ENCODE measurements around the gene LAMB1. TPM values are rescaled to one million over a fixed set of nuclear protein-coding genes. Genes with fewer than 3 reads are reported as not detected.

Gene LAMB1
- total and polyA plus RNA-seq, 2 of the 13 experiments (the other 11 are each of a cell fraction or from before 2014, with no cell fraction given) = 109 to 124 TPM

GRCh38 chr7:107972941-107973376 lies 30.0 kb downstream of the LAMB1 start (continued):
- no peak for TF ChIP-seq ZBTB34 (CRISPR knock-in tag; IDR thresholded peaks at IDR 0.05)
- no peak for TF ChIP-seq KDM2A (CRISPR knock-in tag; IDR thresholded peaks at IDR 0.05; ENCODE audit: borderline replicate concordance, low read depth)

- FAIRE-seq = peak; percentile 95
- in situ Hi-C loops (cut with HindIII; ENCODE audit: extremely low pct_ligation_motif_present, low pct_unique_long_range_greater_than_20kb) = no loop called here
- POLR2A ChIA-PET = interaction anchor here (0.6 to 2.2 kb wide), 2 partner anchors 32 to 123 kb away, joined by 3 to 10 read pairs; partner anchors contain the start of gene LAMB1
- 6% methylated on average over 4 of the region's 4 CpGs for WGBS (ENCODE audit: low lambda C conversion rate)
- Histone ChIP-seq H3K9ac (ENCODE audit: insufficient read depth, low read depth, low read length) (no peak overlapping the region), H3K79me2 (ENCODE audit: insufficient read depth, low read length) (no peaks in the 10 kb centered on the region), H3K9me3 (ENCODE audit: low read length) (no peaks in the 10 kb centered on the region), H4K20me1 (ENCODE audit: insufficient read depth, low read length) (peaks cover 3% of the 10 kb centered on the region), H3K4me3 (replicated peaks in 1 of 3; ENCODE audit: insufficient read depth in 1 of 3, low read depth in 2 of 3, low read length in 3 of 3) (no peak overlapping the region), H3K27ac (ENCODE audit: extremely low read length, insufficient read depth, low read length) (peak overlapping the region; percentile 61), H3K4me2 (ENCODE audit: low read depth, low read length) (0 out of 2 replicates have a peak overlapping the region, but pooled peaks have one; percentile 12), H3K27me3 (ENCODE audit: control insufficient read depth in 1 of 2, insufficient read depth in 2 of 2, low read length in 2 of 2) (no peaks in the 10 kb centered on the region), H2AFZ (ENCODE audit: low read length) (no peak overlapping the region), H3K4me1 (ENCODE audit: insufficient read depth, low read length) (peaks cover 48% of the 10 kb centered on the region), H3K36me3 (replicated peaks in 1 of 2; ENCODE audit: control insufficient read depth in 1 of 2, insufficient read depth in 2 of 2, low read length in 2 of 2) (peaks cover 17 to 38% of the 10 kb centered on the region in 2 experiments)
- ATAC-seq = peak; percentile 77
- DNase-seq (ENCODE audit: low spot score) = peak; percentile 91
- TSS peak; percentile 25 for BruUV-seq (replicated peaks)
- CTCF ChIA-PET (ENCODE audit: low intra/inter-chr PET ratio, low total read pairs) = no interaction called here
- intact Hi-C loops (cut with micrococcal nuclease; ENCODE audit: unreplicated experiment) = no loop called here
- TF ChIP-seq, protein P1, sequence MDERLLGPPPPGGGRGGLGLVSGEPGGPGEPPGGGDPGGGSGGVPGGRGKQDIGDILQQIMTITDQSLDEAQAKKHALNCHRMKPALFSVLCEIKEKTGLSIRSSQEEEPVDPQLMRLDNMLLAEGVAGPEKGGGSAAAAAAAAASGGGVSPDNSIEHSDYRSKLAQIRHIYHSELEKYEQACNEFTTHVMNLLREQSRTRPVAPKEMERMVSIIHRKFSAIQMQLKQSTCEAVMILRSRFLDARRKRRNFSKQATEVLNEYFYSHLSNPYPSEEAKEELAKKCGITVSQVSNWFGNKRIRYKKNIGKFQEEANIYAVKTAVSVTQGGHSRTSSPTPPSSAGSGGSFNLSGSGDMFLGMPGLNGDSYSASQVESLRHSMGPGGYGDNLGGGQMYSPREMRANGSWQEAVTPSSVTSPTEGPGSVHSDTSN (CRISPR knock-in tag; IDR thresholded peaks at IDR 0.05) = no peak
- no peak for TF ChIP-seq REXO4 (CRISPR knock-in tag; IDR thresholded peaks at IDR 0.05; ENCODE audit: borderline replicate concordance)
- TF ChIP-seq FOXK1 (CRISPR knock-in tag; IDR thresholded peaks at IDR 0.05; ENCODE audit: borderline replicate concordance, low read depth) = peak; percentile 40; the same call in 1 of the 2 replicates
- TF ChIP-seq ZNF407 (CRISPR knock-in tag; IDR thresholded peaks at IDR 0.05; ENCODE audit: not compliant biosample characterization) = no peak
- no peak for TF ChIP-seq ZC3H13 (CRISPR knock-in tag; IDR thresholded peaks at IDR 0.05)
- no peak; the same call in 1 of the 2 replicates for TF ChIP-seq MIER3 (CRISPR knock-in tag; IDR thresholded peaks at IDR 0.05; ENCODE audit: borderline replicate concordance)
- TF ChIP-seq NR2C2 (CRISPR knock-in tag; IDR thresholded peaks at IDR 0.05; ENCODE audit: borderline replicate concordance) = peak; percentile 27; the same call in 1 of the 2 replicates
- no peak for TF ChIP-seq CENPT (CRISPR knock-in tag; IDR thresholded peaks at IDR 0.05; ENCODE audit: low read depth)
These were observed 30.9 kb downstream of the LAMB1 start for GRCh38 chr7:107972075-107972482.

Data from HepG2 (cell line).